Measurements from ENCODE around the gene ABI3.

- no peak for TF ChIP-seq POLR2A (IDR thresholded peaks at IDR 0.05)
- no peak for TF ChIP-seq CTCF (IDR thresholded peaks at IDR 0.05)
These were observed 9.0 kb upstream of the ABI3 start for GRCh38 chr17:49201481-49201927.
